ENCODE results near the gene DDX19B.

DNA sequence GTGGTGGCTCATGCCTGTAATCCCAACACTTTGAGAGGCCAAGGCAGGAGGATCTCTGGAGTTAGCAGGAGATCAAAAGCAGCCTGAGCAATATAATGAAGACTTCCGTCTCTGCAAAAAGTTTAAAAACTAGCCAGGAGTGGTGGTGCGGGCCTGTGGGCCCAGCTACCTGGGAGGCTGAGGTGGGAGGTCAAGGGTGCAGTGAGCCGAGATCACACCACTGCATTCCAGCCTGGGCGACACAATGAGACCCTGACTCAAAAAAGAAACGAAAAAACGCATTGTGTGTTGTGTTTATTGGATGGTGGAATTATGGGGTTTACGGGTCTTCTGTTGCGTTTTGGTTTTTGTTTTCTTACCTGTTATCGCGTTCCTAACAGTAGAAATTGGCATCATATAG, 46.9 kb downstream of the DDX19B start:
- TF ChIP-seq, protein P1, sequence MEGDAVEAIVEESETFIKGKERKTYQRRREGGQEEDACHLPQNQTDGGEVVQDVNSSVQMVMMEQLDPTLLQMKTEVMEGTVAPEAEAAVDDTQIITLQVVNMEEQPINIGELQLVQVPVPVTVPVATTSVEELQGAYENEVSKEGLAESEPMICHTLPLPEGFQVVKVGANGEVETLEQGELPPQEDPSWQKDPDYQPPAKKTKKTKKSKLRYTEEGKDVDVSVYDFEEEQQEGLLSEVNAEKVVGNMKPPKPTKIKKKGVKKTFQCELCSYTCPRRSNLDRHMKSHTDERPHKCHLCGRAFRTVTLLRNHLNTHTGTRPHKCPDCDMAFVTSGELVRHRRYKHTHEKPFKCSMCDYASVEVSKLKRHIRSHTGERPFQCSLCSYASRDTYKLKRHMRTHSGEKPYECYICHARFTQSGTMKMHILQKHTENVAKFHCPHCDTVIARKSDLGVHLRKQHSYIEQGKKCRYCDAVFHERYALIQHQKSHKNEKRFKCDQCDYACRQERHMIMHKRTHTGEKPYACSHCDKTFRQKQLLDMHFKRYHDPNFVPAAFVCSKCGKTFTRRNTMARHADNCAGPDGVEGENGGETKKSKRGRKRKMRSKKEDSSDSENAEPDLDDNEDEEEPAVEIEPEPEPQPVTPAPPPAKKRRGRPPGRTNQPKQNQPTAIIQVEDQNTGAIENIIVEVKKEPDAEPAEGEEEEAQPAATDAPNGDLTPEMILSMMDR (IDR thresholded peaks at IDR 0.05), result no peak
- TF ChIP-seq EZH2 (IDR thresholded peaks at IDR 0.05; ENCODE audit: borderline replicate concordance, insufficient read depth, low read depth, low read length, poor library complexity, severe bottlenecking), result no peak
